H4 (cell line): ENCODE measurements around the gene OGG1. TPM values are rescaled to one million over a fixed set of nuclear protein-coding genes. Genes with fewer than 3 reads are reported as not detected.

Experiments
- DNase-seq: peaks from one replicate; pipeline ENCODE4 v3.0.0-alpha.2; 2015; ENCODE audit warnings: low spot score
- total RNA-seq: library from RNA; depleted of rRNA; stranded (reverse); fragments of >200 nt; shearing (Covaris generic); gene quantifications from 2 replicates; pipeline ENCODE4 v1.2.3, GENCODE V29; 2014; rRNA removed

OGG1 gene
- 12.9 and 13.0 TPM in 2 replicates for total RNA-seq

- peak; percentile 99 for DNase-seq
Measured at GRCh38 chr3:9749645-9750555, at the start of gene OGG1. Gene OGG1, plus strand, starts transcription at chr3:9749952. Its CDS starts 335 bp downstream, at chr3:9750287.

- DNase-seq: no peak
Measured at GRCh38 chr3:9700536-9700935, 49.2 kb upstream of the OGG1 start.

- DNase-seq: no peak
Measured at GRCh38 chr3:9701006-9701405, 48.7 kb upstream of the OGG1 start.

- no peak for DNase-seq
Measured at GRCh38 chr3:9701711-9702110, 48.0 kb upstream of the OGG1 start.

- no peak for DNase-seq
Measured at GRCh38 chr3:9703240-9703639, 46.5 kb upstream of the OGG1 start.

GRCh38 chr3:9703736-9704346, 45.9 kb upstream of the OGG1 start, which contains the start of gene CPNE9:
Gene CPNE9, plus strand, starts transcription at chr3:9703833. Its CDS starts 164 bp downstream, at chr3:9703997.
- no peak for DNase-seq

GRCh38 chr3:9704347-9705322, 45.1 kb upstream of the OGG1 start:
- no peak for DNase-seq

GRCh38 chr3:9710174-9710739, 39.5 kb upstream of the OGG1 start:
- no peak for DNase-seq

GRCh38 chr3:9712415-9712814, 37.3 kb upstream of the OGG1 start:
- DNase-seq: no peak

GRCh38 chr3:9713142-9713541, 36.6 kb upstream of the OGG1 start:
- no peak for DNase-seq

- DNase-seq: no peak
Measured at GRCh38 chr3:9715136-9715535, 34.6 kb upstream of the OGG1 start.

GRCh38 chr3:9715764-9716437, 33.9 kb upstream of the OGG1 start:
- DNase-seq: peak; percentile 87

- no peak for DNase-seq
Measured at GRCh38 chr3:9716801-9717555, 32.8 kb upstream of the OGG1 start.

- no peak for DNase-seq
Measured at GRCh38 chr3:9717563-9717962, 32.2 kb upstream of the OGG1 start.

- DNase-seq: no peak
Measured at GRCh38 chr3:9718118-9718517, 31.6 kb upstream of the OGG1 start.

GRCh38 chr3:9721015-9721699, 28.6 kb upstream of the OGG1 start:
- DNase-seq: no peak

- no peak for DNase-seq
Measured at GRCh38 chr3:9721700-9722060, 28.1 kb upstream of the OGG1 start.

- DNase-seq: no peak
Measured at GRCh38 chr3:9725775-9726515, 23.8 kb upstream of the OGG1 start.

- no peak for DNase-seq
Measured at GRCh38 chr3:9727041-9727595, 22.6 kb upstream of the OGG1 start.
